ENCODE measurements around the gene IL17A. TPM values are rescaled to one million over a fixed set of nuclear protein-coding genes. Genes with fewer than 3 reads are reported as not detected.

Gene IL17A
- not detected for total RNA-seq

DNA sequence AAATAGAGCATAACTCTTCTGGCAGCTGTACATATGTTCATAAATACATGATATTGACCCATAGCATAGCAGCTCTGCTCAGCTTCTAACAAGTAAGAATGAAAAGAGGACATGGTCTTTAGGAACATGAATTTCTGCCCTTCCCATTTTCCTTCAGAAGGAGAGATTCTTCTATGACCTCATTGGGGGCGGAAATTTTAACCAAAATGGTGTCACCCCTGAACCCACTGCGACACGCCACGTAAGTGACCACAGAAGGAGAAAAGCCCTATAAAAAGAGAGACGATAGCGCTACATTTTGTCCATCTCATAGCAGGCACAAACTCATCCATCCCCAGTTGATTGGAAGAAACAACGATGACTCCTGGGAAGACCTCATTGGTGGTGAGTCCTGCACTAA, at the start of gene IL17A:
Gene IL17A (plus strand): TSS at position 301 of the 400 bp plus-strand sequence. CDS start 57 bp downstream, at position 358.
- no peaks in the 10 kb centered on the region for H3K36me3 ChIP-seq
- TF ChIP-seq, protein P1, sequence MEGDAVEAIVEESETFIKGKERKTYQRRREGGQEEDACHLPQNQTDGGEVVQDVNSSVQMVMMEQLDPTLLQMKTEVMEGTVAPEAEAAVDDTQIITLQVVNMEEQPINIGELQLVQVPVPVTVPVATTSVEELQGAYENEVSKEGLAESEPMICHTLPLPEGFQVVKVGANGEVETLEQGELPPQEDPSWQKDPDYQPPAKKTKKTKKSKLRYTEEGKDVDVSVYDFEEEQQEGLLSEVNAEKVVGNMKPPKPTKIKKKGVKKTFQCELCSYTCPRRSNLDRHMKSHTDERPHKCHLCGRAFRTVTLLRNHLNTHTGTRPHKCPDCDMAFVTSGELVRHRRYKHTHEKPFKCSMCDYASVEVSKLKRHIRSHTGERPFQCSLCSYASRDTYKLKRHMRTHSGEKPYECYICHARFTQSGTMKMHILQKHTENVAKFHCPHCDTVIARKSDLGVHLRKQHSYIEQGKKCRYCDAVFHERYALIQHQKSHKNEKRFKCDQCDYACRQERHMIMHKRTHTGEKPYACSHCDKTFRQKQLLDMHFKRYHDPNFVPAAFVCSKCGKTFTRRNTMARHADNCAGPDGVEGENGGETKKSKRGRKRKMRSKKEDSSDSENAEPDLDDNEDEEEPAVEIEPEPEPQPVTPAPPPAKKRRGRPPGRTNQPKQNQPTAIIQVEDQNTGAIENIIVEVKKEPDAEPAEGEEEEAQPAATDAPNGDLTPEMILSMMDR (IDR thresholded peaks at IDR 0.05) = no peak
- no peak within 1 kb of the TSS for H3K4me3 ChIP-seq
- DNase-seq (ENCODE audit: low spot score) (no peak), ATAC-seq (ENCODE audit: insufficient number of reproducible peaks, low FRiP score, low read depth) (no peak)
- no peaks in the 10 kb centered on the region for H3K4me1 ChIP-seq (ENCODE audit: control insufficient read depth in 1 of 2, low read depth in 2 of 2)
- H3K27me3 ChIP-seq (replicated peaks; ENCODE audit: insufficient read depth) = no peaks in the 10 kb centered on the region
- no peak within 1 kb of the TSS for H3K27ac ChIP-seq
- H3K9me3 ChIP-seq = no peaks in the 10 kb centered on the region

DNA sequence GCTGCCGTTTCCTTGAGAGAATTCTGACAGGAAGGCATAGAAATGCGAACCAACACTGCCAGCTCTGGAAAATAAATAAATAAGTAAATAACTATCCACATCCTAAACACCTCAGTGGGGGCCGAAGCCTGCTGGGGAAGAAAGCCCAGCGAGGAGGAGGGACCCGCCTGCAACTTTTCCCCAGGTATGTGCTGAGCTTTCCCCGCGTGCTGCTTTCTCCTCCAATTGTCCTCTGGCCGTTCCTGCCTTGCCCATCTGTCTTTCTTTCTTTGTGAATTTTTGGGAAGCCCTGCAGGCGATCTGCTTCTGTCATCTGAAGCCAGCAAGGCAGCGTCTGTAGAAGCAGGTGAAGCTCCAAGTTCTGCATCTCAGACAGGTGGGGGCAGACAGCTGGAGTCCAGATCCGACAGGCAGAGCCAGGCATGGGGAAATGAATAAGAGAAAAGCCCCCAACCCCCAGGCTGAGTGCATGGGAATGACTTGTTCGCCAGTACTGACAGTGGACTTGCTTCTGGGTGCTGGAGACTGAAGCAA, 49.2 kb upstream of the IL17A start:
- Histone ChIP-seq H3K36me3 (no peaks in the 10 kb centered on the region), H3K27ac (no peak overlapping the region), H3K27me3 (replicated peaks; ENCODE audit: insufficient read depth) (no peaks in the 10 kb centered on the region), H3K9me3 (no peaks in the 10 kb centered on the region), H3K4me1 (ENCODE audit: control insufficient read depth in 1 of 2, low read depth in 2 of 2) (peaks cover 0 to 15% of the 10 kb centered on the region in 2 donors), H3K4me3 (no peak overlapping the region)
- TF ChIP-seq, protein P1 (IDR thresholded peaks at IDR 0.05) = no peak
- DNase-seq (ENCODE audit: low spot score) (no peak), ATAC-seq (ENCODE audit: insufficient number of reproducible peaks, low FRiP score, low read depth) (no peak)

DNA sequence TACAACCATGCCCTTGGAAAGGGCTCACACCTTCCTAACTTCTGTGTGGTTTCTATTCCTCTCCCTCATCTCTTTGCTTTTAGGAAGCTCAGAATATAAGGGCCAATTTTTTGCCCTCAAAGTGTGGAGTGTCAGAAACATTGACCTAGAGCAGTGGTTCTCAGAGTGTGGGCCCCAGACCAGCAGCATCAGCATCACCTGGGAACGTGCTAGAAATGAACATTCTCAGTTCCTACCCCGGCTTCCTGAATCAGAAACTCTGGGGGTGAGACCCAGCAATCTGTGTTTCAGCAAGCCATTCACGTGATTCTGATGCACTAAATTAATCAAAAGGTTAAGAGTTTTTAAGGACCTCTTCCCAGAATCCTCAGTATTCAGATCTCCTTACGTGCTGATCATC, 47.9 kb upstream of the IL17A start:
- H3K4me1 ChIP-seq (ENCODE audit: control insufficient read depth in 1 of 2, low read depth in 2 of 2) = peaks cover 0 to 15% of the 10 kb centered on the region in 2 donors
- ATAC-seq (ENCODE audit: insufficient number of reproducible peaks, low FRiP score, low read depth) = no peak
- H3K4me3 ChIP-seq = no peak overlapping the region
- DNase-seq (ENCODE audit: low spot score) = no peak
- TF ChIP-seq, protein P1 (IDR thresholded peaks at IDR 0.05) = no peak
- H3K36me3 ChIP-seq = no peaks in the 10 kb centered on the region
- H3K27me3 ChIP-seq (replicated peaks; ENCODE audit: insufficient read depth) = no peaks in the 10 kb centered on the region
- H3K9me3 ChIP-seq = no peaks in the 10 kb centered on the region
- no peak overlapping the region for H3K27ac ChIP-seq

DNA sequence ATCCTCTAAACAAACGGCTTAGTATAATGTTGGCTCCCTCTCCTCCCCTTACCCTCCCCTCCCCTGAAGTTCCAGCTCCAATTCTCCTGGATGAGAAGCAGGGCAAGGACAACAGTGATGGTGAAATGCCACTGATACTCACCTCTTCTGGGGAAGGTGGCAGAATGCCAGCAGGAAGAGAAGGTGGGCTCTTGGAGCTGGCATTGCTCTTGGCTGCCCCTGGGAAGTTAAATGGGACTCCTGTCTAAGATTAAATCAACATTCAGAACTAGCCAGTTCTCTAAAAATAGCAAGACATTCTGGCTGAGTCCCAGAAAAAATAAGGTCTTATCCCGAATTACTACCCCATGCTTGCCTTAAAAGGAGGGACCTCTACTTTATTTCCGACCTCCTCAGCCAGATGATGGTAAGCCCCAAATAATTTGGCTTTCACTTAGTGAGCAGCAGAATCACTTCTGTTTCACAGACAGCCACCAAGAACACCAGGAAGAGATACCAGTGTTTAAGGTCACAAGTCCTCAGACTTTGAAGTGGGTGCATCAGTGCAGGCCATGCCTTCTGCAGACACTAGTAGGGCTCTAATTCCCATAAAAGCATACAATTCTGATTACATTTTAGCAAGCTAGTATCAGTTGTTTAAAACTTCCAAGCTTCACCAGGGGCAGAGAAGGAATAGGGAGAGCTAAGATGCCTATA, 46.0 kb upstream of the IL17A start:
- no peak overlapping the region for H3K4me3 ChIP-seq
- peaks cover 0 to 15% of the 10 kb centered on the region in 2 donors for H3K4me1 ChIP-seq (ENCODE audit: control insufficient read depth in 1 of 2, low read depth in 2 of 2)
- H3K9me3 ChIP-seq = no peaks in the 10 kb centered on the region
- no peaks in the 10 kb centered on the region for H3K36me3 ChIP-seq
- DNase-seq (ENCODE audit: low spot score) = no peak
- no peak for ATAC-seq (ENCODE audit: insufficient number of reproducible peaks, low FRiP score, low read depth)
- TF ChIP-seq, protein P1 (IDR thresholded peaks at IDR 0.05) = no peak
- no peak overlapping the region for H3K27ac ChIP-seq
- no peaks in the 10 kb centered on the region for H3K27me3 ChIP-seq (replicated peaks; ENCODE audit: insufficient read depth)

- H3K4me1 ChIP-seq (ENCODE audit: control insufficient read depth in 1 of 2, low read depth in 2 of 2) = peaks cover 0 to 15% of the 10 kb centered on the region in 2 donors
- no peaks in the 10 kb centered on the region for H3K27me3 ChIP-seq (replicated peaks; ENCODE audit: insufficient read depth)
- no peaks in the 10 kb centered on the region for H3K9me3 ChIP-seq
- H3K4me3 ChIP-seq = no peak overlapping the region
- H3K27ac ChIP-seq = no peak overlapping the region
- TF ChIP-seq, protein P1 (IDR thresholded peaks at IDR 0.05) = no peak
- no peaks in the 10 kb centered on the region for H3K36me3 ChIP-seq
- DNase-seq (ENCODE audit: low spot score) (no peak), ATAC-seq (ENCODE audit: insufficient number of reproducible peaks, low FRiP score, low read depth) (no peak)
Observed at GRCh38 chr6:52141596-52141995, 44.6 kb upstream of the IL17A start.

All from thoracic aorta (tissue), 2 donors.